Measurements from ENCODE around the gene PARD3.
"Not testable (repeated sequence)": the region's sequence is repeated elsewhere in the genome, so short reads cannot be mapped to it uniquely, and the experiment has no call there.

PARD3 gene

GRCh38 chr10:34364253-34365037 lies 450.7 kb downstream of the PARD3 start:
- DNase-seq: no peak

DNA sequence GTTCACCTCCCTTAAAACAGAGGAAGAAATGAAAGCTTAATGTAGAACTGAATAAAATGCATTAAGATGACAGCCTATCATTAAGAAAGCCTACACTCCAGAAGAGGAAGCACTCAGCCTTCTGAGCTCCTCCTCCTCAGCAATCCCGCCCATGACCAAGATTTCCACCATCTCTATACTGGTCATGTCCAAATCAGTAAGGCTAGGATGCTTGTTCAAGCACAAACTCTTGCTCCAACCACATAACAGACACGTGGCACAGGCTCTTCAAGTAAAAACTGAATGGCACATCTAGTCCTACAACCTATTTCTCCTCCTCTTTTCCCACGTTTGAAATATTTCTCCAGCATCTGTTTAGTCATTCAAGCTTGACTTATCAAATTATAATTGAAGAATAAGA lies 454.1 kb downstream of the PARD3 start:
- DNase-seq: no peak

DNA sequence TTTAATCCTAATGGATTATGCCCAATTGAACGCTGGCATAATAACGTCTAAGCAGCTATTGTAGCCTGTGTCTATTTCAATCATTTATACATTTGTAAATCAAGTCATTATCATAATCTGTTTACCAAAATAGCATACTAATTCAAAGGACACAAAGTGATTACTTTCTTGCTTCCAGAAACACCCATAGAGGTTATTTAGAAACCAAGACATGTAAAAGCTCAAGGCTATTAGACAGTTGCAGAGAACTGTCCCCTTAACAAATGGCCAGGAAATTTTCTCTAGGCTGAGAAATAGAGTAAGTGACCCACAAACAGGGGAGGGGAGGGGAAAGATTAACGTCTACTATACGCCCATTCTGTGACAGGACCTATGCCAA lies 455.7 kb downstream of the PARD3 start:
- no peak for DNase-seq

GRCh38 chr10:34358729-34359434 lies 456.2 kb downstream of the PARD3 start:
- no peak for DNase-seq

- DNase-seq: no peak
Measured at GRCh38 chr10:34356463-34356862, 458.6 kb downstream of the PARD3 start.

GRCh38 chr10:34353530-34353929 lies 461.6 kb downstream of the PARD3 start:
- not testable (repeated sequence) for DNase-seq

GRCh38 chr10:34352599-34353204 lies 462.4 kb downstream of the PARD3 start:
- DNase-seq: not testable (repeated sequence)

- DNase-seq: no peak
Measured at GRCh38 chr10:34351161-34351560, 463.9 kb downstream of the PARD3 start.

DNA sequence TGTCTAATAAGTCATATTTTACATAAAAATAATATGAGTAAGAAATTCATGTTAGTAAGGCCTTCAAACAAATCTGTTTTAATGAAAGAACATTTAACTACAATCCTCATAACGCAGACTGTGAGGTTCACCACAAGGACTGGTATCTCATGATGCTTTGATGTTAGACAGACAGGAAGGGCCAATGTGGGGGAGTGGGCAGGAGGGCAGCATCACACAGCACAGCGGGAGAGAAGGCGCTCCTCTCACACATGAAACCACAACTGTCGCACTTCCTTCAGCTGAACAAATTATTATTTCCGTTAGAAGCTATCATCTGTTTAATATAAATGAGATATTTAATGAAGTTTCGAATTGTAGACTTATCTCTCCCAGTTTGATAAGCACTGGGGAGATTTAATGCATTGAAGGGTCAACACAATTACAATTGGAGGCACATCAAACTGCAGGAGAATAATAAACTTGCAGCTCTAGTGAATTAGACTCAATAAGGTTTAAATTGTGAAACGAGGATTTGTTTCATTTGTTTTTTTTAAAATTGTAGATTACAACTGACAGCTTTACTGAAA lies 466.1 kb downstream of the PARD3 start:
- peak; percentile 26 for DNase-seq

- DNase-seq: no peak
Measured at GRCh38 chr10:34348021-34348420, 467.1 kb downstream of the PARD3 start.

- no peak for DNase-seq
Measured at GRCh38 chr10:34347131-34347530, 468.0 kb downstream of the PARD3 start.

- no peak for DNase-seq
Measured at GRCh38 chr10:34346516-34347100, 468.5 kb downstream of the PARD3 start.

GRCh38 chr10:34345383-34345782 lies 469.7 kb downstream of the PARD3 start:
- DNase-seq: no peak

DNA sequence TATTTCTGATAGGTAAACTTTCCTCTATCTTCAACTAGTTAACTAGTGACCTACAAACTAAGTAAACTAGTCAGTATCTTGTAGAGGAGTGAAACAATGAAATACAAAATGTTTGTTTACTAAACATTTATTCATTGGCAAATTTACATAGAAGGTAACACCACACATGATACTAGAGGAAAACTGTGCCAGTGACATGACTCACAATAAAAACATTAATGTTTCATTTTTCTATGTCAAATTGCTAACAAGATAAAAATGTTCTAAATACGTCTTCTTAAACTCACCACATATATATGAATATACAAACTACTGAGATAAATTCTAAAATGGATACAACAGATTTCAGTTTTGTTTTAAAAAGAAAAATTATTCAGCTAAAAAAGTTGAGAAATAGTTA lies 471.3 kb downstream of the PARD3 start:
- no peak for DNase-seq

DNA sequence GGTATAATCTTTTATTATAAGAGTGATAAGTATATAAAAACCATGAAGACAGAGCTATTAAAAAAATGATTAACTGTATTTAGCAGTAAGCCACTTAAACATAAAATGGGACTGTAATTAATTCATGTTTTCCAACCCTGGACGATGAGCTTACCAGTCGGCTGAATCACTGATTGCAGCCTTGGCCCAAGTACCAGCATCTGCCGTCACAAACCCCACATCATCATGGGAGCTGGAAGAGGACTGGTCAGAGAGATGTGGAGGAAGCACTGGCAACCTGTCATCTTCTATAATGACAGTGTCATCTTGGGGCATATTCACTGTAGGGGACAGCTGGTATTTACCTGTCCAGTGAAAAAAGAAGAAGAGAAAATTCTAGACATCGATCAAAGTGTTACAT lies 473.6 kb downstream of the PARD3 start:
- DNase-seq: no peak

GRCh38 chr10:34340934-34341333 lies 474.2 kb downstream of the PARD3 start:
- DNase-seq: no peak

GRCh38 chr10:34339816-34340553 lies 475.1 kb downstream of the PARD3 start:
- no peak for DNase-seq

- DNase-seq: no peak
Measured at GRCh38 chr10:34337917-34338316, 477.2 kb downstream of the PARD3 start.

GRCh38 chr10:34335960-34336690 lies 479.0 kb downstream of the PARD3 start:
- no peak for DNase-seq

DNA sequence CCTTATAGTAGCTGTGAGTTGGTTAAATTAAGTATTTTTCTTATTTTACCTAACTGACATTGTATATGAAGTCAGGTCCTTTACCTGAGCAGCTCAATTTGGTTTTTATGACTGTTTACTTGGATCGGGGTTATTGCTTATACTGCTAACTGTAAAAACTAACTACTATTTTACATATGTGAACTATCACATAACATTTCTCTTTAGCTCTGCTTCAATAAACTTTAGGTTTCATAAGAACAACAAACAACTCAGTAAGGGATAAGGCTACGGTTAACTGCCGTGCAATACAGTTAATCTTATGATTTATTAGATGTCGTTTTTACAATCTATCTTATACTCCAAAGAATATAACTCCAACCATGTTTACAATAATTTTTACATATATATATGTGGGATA lies 480.2 kb downstream of the PARD3 start:
- no peak for DNase-seq

DNA sequence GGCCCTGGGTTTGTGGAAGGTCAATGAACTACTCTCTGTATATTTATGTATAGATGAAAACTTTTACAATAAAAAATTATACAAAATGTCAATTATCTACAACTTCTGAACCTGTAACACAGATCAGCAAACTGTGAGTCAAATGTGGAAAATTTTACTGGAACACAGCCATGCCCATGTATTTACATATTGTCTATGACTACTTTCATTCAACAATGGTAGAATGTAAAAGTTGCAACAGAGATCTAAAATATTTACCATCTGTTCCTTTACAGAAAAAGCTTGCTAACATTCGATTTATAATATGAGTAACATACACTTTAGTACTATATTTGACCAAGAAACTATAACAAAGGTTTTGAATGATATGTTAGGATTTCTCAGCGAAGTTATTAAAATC lies 481.6 kb downstream of the PARD3 start:
- no peak for DNase-seq

- no peak for DNase-seq
Measured at GRCh38 chr10:34327184-34327583, 487.9 kb downstream of the PARD3 start.

All from CD4-positive, alpha-beta T cell treated with Interferon gamma for 1 hour (primary cell).